Activated CD4-positive, alpha-beta T cell treated with anti-CD3 and anti-CD28 coated beads for 4 hours (primary cell): ENCODE results near the gene FYCO1.

ENCODE experiments used
- DNase-seq, 2 donors: peaks; one replicate each; pipeline ENCODE4 v3.0.0-alpha.2; 2020

Gene FYCO1

DNA sequence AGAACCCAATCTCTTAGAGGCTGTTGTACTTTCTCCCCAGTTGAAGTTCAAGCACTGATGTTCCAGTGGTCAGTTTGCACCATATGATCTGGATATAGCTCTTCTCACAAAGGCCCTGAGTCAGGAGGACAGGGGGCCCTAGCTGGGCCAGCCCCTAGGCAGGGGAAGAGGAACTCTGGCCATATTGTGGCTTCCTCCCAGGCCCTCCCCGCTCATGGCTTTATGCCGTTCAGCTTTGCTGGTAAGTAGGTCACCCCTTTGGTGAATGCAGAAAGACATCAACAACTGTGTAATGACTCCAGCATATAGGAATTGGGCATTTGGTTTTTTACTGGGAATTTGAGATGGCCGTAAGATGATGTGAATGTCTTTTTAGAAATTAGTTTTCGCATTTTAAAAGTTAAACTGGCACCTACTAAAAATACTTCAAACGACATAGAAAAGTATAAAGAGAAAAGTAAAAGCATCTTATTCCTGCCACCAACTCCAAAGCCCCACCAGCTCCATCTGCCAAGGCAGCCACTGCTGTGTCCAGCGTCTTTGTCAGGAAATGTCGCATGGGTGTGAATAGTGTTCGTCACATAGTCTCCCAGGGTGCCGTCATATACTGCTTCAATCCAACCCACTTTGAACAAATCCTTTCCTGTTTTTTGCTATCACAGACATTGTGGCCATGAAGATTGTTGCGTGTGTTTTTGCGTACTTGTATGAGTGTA, 84.0 kb downstream of the FYCO1 start:
- no peak for DNase-seq

DNA sequence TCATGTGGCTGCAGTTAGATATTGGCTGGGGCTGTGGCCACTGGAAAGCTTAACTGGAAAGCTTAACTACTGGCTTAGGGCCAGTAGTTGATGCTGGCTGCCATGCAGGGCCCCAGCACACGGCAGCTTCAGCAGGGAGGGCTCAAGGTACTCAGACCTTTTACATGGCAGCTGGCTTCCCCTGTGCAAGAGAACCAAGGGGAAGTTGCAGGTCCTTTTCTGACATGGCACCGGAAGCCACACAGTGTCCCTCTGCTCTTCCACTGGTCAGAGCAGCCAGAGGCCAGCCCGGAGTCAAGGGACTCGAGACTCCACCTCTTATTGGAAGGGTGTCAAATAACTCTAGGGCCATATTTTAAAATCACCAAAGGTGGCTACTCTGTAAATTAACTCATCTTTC, 84.7 kb downstream of the FYCO1 start:
- DNase-seq, result no peak

DNA sequence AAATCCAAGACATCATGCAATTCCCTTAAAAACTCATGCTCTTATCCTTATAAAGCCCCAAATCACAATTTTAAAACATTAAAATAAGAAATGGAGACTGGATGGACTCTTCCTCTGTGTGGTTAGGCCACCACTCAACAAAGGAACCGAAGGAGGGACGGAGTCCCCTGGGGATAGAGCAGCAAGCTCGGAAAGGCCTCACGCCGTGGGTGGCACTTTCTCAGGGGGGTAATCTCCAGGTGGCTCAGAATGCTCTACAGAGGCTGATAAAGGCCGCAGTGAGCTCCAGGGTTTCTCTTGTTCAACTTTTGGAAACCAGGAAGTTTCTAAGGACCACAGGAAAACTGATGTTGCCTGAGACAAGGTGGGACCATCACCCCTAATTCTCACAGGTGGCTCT, 86.1 kb downstream of the FYCO1 start:
- DNase-seq, result no peak

DNA sequence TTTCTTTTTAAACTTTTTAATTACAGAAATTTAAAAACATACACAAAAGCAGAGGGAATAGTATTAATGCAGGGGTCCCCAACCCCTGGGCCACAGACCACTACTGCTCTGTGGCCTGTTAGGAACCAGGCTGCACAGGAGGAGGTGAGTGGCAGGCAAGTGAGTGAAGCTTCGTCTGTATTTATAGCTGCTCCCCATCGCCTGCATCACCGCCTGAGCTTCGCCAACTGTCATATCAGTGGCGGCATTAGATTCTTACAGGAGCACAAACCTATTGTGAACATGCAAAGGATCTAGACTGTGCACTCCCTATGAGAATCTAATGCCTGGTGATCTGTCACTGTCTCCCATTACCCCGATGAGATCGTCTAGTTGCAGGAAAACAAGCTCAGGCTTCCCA, 86.9 kb downstream of the FYCO1 start:
- DNase-seq, result no peak

DNA sequence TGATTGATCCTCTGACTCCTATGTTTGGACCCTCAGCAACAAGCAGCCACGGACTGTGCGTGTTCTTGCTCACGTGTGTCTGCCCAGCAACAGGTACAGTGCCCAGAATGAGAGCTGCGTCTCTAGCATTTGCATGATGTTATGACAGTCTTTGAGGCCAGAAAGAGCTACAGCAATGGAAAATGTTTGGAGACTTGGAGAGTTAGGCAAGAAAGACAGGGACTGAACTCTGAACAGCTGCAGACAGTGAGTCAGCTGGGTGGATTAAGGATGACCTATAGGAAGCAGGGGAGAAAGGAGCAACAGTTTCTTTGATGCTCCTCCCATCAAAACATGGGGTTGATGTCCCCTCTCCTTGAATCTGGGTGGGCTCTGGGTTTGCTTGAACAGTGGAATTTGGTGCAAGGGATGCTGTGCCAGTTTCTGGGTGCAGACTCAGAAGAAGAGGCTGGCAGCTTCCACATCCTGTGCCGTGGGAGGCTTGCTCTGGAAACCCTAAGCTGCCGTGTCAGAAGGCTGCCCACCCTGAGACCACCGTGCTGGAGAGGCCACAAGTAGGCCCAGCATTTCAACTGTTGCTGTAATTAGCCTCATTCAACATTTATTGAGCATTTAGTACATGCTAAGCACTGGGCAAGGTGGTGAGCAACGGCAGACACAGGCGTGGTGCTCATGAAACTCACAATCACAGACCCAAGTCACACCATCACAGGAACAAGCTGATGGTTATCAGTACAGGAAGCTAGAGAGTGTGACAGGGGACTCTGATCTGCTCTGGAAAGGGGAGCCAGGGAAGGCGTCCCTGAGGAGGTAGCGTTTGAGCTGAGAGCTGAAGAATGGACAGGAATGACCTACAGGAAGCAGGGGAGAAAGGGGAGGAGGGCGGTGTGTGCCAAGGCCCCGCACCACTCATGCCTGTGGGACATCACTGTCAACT, 87.6 kb downstream of the FYCO1 start:
- no peak for DNase-seq

DNA sequence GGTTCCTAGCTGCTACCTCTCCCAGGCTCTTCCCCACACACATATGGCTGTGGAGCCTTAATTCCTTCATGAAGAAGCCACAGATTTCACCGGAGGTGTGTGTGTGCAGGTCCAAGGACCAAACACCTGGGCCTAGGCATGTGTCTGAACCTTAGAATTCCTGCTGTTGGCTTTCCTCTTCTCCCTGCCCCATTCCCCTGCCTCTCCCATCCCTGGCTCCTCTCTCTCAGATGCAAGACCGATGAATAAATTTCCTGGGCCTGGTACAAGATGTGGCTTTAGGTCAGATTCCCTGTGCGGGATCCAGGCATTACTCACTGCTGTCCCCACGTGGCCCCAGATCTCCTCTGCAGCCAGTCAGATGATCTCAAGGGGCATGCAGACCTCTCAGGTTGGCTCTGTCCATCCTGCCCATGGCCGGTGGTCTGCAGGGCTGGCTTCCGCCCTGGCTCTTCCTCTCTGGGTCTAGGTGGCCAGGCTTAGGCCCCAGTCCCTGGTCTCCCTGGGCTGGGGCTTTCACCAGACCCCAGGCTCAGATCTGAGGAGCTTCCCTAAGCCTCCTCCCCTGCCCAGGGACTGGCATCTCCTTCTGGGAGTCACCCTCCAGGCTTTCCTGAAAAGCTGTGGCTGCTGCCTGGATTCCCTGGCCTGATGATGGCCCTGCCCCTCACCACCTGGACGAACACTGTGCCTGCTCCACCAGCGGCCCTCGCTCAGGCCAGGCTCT, 88.8 kb downstream of the FYCO1 start:
- DNase-seq, result no peak

DNA sequence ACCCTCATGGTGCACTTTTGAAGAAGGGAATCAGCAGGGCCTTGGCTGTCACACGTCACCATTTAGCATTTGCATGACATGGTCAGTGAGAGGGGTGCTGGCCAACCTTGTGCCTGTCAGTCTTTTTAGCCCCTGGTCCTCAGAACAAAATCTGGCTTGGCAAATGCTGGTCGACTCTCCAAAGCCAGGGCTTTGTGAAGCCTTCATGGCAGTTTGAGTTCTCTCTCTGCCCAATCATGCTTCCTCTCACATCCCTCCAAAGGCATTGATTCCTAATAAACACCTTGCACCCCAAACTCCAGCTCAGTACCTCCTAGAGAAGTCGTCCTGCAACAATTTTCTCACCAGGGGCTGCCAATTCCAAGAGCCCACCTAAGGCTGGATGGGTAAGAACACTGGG, 89.9 kb downstream of the FYCO1 start:
- DNase-seq, result no peak

DNA sequence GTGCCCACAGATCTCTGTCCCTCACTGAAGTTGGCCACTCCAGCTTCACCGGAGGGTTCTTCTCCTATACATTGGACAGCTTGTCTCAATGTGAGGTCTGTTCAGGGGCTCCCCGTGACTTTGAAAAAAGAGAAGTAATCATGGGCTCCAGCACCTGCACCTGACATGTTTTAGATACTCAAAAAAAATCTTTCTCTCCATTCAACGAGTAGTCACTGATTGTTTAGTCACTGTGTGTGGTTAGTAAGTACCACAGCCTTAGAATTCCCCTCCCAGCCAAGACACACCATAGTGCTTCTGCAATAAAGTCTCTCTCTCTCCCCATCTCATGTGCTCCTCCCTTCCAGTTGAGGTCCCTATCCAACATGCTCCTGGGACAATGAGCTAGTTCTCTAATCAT, 90.7 kb downstream of the FYCO1 start:
- no peak for DNase-seq

DNA sequence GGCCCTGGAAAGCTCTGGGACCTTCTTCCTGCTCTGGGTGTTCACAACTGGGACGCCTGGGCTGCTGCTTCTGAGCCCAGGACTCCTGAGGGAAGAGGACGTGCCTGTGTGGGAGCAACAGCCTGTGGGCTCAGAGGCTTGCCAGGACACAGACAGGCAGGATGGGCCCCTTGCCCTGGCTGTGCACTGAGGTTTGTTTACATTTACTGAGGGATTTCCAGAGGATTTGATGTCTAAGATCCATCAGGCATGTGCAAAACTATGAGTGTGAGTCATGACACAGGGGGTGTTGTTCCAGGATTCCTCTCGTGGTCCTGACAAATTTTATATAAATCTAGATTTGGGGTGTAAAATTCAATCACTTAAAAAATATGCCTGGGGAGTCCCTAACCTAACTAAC, 98.7 kb downstream of the FYCO1 start:
- no peak for DNase-seq

DNA sequence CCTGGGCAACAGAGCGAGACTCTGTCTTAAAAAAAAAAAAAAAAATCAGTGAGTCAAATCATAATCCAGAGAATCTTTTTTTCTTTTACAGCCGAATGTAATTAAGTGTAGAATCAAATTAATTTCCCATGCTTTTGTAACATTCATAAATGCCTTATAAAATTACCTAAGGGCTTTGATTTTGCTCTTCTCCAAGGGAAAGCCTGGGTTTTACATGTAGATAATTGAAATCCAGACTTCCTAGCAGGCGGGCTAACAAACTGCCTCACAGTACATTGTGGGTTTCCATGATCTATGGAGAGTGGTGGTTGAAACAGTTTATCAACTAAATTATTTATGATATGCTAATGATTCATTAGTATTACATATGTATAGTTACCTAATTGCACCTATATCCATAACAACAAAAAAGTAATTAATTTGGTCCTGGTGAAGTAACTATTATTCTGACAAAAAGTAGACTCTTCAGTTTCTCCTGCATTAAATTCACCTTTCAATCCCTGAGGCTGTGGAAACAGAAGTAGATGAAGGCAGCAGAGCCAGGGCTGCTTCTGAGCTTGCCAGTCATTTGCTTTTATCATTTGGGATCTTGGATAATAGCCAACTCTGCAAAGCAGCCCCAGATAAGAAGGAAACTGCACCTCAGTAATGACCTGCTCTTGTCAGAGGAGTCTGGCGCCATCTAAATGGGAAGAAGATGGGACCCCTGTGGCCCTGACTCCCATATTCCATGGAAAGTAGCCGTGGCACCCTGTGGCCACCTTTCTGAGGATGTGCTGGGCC, 99.7 kb downstream of the FYCO1 start:
- no peak for DNase-seq

DNA sequence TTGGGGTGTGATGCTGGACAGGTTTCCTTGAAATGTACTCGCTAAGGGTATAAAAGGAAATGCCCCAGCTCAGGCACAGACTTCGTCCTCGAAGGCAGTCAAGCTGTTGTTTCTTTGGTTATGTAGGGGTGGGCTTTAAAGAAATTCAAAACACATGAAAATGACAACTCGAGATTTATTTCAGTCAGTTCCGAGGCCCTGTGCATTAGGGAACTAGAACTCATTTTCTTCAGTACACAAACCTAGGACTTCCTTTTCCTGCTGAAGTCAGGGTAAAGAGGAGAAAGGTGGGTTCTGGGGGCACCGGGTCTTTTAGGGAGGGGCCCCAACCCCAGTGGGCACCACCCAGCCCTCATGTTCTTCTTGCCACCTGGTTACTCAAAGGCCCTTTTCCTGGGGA, 101.6 kb downstream of the FYCO1 start:
- DNase-seq, result no peak

DNA sequence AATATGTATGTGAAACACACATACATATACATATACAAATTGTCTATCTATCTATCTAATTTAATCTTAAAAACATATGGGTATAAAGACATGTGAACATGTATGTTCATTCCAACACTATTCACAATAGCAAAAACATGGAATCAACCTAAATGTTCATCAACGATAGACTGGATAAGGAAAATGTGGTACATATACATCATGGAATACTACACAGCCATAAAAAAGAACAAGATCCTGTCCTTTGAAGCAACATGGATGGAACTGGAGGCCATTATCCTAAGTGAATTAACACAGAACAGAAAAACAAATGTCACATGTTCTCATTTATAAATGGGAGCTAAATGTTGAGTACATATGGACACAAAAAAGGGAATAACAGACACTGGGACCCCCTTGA, 103.5 kb downstream of the FYCO1 start:
- no peak for DNase-seq

DNA sequence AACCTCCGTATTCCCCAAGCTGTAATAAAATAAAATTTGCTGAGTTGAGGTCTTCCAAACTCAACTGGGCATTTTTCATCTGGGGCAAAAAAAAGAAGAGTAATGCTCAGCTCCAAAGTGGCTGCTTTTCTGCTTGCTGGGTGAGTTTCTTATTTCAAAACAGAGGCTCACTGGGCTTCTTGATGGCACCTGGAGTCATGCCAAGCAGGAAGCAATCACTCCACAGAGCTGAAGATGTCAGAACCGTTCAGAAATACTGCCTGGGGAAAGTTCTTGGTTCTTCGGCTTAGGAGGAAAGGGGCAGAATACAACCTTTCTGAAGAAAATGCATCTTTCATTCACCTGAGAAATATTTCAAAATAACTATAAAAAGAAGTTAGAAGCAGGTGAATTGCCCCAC, 105.2 kb downstream of the FYCO1 start:
- DNase-seq, result no peak

DNA sequence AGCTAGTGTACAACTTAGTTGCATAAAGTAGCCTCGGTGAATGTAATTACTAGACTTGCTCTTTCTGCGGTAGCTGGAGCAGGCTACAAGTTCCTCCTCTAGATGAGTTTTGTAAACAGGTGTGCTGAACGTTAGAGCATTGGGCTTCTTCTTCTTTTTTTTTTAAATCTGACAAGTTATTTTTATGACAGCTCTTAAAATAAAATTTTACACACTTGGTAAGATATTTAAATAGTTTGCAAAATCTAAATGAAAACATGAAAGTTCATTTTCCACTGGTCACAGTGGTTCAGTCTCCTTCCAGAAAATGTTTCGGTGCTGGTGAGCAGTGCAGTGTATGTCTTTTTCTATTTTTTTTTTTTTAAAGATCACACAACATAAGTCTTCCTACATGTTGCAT, 106.3 kb downstream of the FYCO1 start:
- no peak for DNase-seq

DNA sequence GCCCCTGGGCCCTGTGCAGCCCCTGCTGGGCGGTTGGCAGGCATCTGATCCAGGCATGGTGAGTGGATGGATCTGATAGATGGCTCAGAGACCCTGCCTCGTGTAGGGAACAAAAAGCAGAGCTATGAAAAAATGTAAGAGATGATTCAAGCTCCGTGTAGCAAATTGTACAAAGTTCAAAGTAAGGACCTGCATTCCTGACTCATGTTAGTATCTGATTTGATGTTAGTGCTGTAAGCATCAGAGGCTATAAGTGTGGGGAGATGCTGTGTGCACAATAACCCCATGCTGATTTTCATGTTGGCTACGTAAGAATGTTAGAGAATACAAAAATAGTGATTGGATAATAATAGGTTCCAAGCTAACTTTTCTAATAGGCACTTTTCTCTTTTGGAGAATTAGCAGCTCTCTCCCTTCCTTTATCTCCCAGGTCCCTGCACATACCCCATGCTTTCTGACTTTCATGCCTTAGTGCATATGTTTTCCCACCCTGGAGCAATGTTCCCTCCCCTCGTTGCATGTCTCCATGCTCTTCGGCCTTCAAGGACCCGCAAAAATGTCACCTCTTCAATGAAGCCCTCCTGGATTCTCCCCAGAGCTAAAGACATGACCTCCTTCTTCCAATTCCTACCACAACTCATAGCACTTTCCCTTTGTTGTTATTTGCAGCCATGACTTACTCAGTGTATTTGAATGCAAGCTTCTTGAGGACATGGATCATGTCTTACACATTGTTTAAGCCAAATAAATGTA, 107.7 kb downstream of the FYCO1 start:
- no peak for DNase-seq

DNA sequence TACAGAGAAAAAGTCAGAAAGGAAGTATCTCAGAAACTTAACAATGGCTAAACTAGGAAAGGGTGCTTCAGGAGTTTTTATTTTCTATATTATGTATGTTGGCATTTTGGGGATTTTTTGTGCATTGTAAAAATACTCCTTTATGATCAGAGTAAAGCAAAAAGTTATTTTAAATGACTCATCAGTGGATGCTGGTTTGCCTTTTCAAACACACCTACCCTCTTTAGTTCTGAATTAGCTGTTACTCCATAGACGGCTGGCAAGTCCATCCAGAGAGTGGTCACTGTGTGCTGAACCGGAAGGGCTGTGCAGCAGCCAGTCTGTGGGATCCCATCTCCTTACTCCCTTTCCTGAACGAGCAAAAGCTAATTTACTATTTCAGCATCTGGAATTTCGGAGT, 108.3 kb downstream of the FYCO1 start:
- DNase-seq, result no peak

DNA sequence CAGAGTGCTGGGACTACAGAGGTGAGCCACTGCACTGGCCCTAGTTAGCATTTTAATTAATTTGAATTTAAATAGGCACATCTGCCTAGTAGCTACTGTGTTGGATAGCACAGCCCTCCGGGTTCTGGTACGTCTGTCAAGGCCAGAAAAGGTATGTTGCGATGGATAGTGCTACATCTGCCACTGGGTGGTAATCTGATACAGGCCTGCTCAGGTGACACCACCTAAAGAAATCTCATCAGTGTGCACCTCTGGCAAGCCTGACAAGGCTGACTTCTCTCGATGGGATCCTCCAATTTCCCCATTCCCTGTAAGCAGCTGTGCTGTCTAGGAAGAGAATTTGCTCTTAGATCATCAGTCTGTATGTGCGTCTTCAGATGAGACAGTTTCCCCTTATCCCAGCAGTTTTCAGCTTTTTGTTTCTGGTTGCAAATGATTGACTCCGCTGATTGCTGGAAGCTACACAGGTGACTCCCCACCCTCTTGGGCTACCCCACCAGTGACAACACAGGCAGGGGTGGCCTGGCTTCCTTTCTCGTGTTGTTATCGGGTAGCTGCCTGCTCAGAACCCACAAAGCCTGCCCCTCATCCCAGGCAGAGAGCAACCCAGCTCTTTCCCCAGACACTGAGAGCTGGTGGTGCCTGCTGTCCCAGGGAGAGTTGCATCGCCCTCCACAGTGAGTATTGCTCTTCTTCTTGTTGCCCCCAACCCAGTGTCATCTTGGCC, 109.5 kb downstream of the FYCO1 start, which contains the start of gene CCR9:
Gene CCR9, plus strand, starts transcription at position 565 of the 727 bp plus-strand sequence. CDS start 8,391 bp downstream, outside the sequence.
- DNase-seq, result no peak

DNA sequence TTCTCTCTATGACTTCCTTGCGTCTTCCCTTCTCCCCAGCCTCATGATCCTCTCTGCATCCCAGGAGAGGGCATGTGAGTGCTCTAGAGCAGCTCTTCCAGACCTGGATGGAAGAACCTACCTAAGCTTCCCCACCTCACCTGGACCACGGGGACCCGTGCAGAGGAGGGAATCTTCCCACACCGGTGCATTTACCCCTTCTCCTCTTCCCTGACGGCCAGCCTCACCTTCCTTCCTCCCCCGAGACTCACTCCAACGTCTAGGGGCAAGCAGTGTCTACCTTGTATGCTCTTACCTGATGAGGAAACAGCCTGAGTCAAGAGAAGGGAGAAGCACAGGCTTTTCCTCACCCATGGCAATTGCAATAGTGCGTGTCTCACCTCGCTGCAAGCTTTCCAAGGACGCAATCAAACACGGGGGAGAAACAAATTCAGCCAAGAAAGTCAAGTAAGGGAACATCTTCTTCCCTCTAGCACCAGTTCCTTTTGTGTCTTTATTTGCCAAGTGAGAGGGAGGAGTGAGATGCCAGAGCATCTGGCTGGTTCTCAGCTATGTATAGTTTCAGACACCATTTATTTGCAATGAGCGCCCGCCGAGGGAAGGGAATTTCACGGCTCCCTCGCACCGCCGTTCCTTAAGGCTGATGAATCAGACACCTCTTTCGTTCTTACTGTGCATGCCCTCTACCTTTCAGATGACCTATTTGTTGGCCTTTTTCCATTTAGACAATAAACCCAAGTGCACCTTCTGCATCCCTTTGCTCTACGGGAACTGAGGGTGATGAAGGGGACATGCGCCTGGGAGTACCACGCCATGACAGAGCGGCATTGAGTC, 111.0 kb downstream of the FYCO1 start:
- DNase-seq, result no peak

DNA sequence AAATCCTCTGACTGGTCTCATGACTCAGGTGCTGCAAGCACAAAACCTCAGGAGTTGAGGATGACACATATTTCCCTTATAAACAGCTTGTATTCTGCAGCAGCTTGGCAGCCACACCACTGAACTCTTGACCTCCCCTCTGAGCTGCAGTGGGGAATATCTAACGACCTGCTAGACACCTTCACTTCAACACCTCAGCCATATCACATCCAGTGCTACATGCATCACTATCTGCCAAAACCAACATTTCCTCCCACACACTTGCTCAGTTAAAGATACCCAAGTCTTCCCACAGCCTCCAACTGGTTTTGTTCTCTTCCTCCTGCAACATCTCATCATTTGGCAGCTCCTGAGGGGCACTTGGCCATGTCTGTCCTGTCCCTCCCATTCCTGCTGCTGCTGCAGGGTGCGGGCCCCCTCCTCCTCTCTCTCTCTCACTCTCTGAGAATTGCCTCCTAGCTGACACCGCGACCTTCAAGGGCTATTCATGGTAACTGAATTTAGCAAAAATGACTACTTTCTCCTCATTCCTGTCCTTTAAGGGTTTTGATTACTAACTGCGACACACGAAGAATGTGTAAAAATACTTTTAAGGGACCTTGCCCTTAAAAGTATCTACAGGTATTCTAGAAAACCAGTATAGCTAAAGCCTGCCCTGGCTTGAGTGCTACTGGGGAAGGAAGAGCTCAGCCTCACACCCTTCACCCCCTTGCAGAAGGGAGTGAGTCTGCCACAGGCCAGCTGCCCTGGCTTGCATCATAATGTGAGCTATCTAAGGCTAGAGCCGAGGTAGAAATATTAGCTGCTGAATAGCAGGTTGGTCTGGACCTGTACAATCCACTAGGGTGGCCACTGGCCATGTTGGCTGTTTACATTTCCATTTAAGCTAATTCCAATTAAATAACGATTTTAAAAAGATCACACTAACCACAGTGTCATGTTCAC, 114.3 kb downstream of the FYCO1 start:
- peak; percentile 39 to 45 for DNase-seq
